CD4-positive, alpha-beta T cell (primary cell): Measurements from ENCODE around the gene PFAS. TPM values are rescaled to one million over a fixed set of nuclear protein-coding genes. Genes with fewer than 3 reads are reported as not detected.

Experiments
- ATAC-seq: fragments of 200-7000 bp; cut with Tn5 transposase; one replicate; pipeline ENCODE4 v1.10.0; 2022; ENCODE audit warnings: mild to moderate bottlenecking; ENCODE audit not compliant: poor library complexity
- CTCF ChIA-PET: fragments of 350-600 bp; sonication (Branson Sonifier 250); formaldehyde crosslinking; loops from one replicate; lab custom pipeline; 2021; ENCODE audit warnings: antibody characterized with exemption, inconsistent platforms; lab: Charles Lee
- POLR2A ChIA-PET: fragments of 350-600 bp; sonication (Branson Sonifier 250); formaldehyde crosslinking; loops from one replicate; lab custom pipeline; 2021; ENCODE audit warnings: antibody characterized with exemption, inconsistent platforms; lab: Charles Lee
- DNase-seq, 14 experiments: peaks; one replicate each; pipeline ENCODE4 v3.0.0-alpha.2; 2013 to 2020; ENCODE audit warnings: mixed read lengths in 2 of 14
- H3K27ac ChIP-seq, 2 donors: one replicate each; pipeline versions ENCODE4 v1.5.1 to v1.7.0; 2013; ENCODE audit warnings: low read length in 2 of 2, low read depth in 1 of 2, mild to moderate bottlenecking in 1 of 2
- H3K27me3 ChIP-seq, 2 experiments: 1 replicate in 1 of 2; 2 replicates in 1 of 2; pipeline versions ENCODE4 v1.6.1 to v1.7.0; 2013; ENCODE audit warnings: low read length in 2 of 2, control low read depth in 1 of 2, mild to moderate bottlenecking in 1 of 2, moderate library complexity in 1 of 2; ENCODE audit not compliant: insufficient read depth in 2 of 2, control insufficient read depth in 1 of 2
- H3K36me3 ChIP-seq: one replicate; pipeline ENCODE4 v1.6.1; 2013; ENCODE audit warnings: low read length, control low read depth; ENCODE audit not compliant: insufficient read depth
- H3K4me1 ChIP-seq: one replicate; pipeline ENCODE4 v1.6.1; 2013; ENCODE audit warnings: low read length, control low read depth; ENCODE audit not compliant: insufficient read depth
- H3K4me3 ChIP-seq: one replicate; pipeline ENCODE4 v1.5.1; 2013; ENCODE audit warnings: mild to moderate bottlenecking, low read length, moderate library complexity
- H3K9me3 ChIP-seq, 2 experiments: 1 replicate in 1 of 2; 2 replicates in 1 of 2; pipeline versions ENCODE4 v1.6.1 to v1.7.0; 2013; ENCODE audit warnings: low read length in 2 of 2, mild to moderate bottlenecking in 2 of 2, control low read depth in 1 of 2, moderate library complexity in 1 of 2; ENCODE audit not compliant: control insufficient read depth in 1 of 2, insufficient read depth in 1 of 2
- H3K27ac Mint-ChIP-seq: one replicate; pipeline ENCODE4 v1.8.0; 2020; ENCODE audit warnings: mixed read lengths
- H3K27me3 Mint-ChIP-seq: one replicate; pipeline ENCODE4 v1.8.0; 2021; ENCODE audit warnings: mixed read lengths
- H3K36me3 Mint-ChIP-seq: one replicate; pipeline ENCODE4 v1.8.0; 2021; ENCODE audit warnings: low read depth, mixed read lengths
- H3K4me1 Mint-ChIP-seq: one replicate; pipeline ENCODE4 v1.8.0; 2021; ENCODE audit warnings: low read depth, mixed read lengths
- H3K4me3 Mint-ChIP-seq: one replicate; pipeline ENCODE4 v1.8.0; 2020; ENCODE audit warnings: mild to moderate bottlenecking, mixed read lengths
- H3K9me3 Mint-ChIP-seq: one replicate; pipeline ENCODE4 v1.8.0; 2020; ENCODE audit warnings: mixed read lengths
- CTCF ChIP-seq: fragments of 200-600 bp; IDR thresholded peaks from one replicate; pipeline ENCODE4 v1.8.0; 2022; ENCODE audit warnings: antibody characterized with exemption, mild to moderate bottlenecking
- intact Hi-C, 2 experiments: fragments of 100-400 bp; cut with DNase I in 1 of 2; cut with micrococcal nuclease in 1 of 2; formaldehyde crosslinking; loops; one replicate each; pipeline versions ENCODE4 v1.15.1 to v1.9.0; 2023 to 2025; cut with DNase I, micrococcal nuclease
- total RNA-seq, 174 experiments: library from RNA in 2 of 174; stranded (reverse) in 2 of 174; gene quantifications; one replicate each; pipeline ENCODE4 v1.2.3 and lab custom pipeline; 2021 to 2026

The PFAS gene
- total RNA-seq, 2 experiments from 2014 or later, result 22.3 to 23.0 TPM

GRCh38 chr17:8264320-8264719 lies 15.2 kb downstream of the PFAS start:
- no peak overlapping the region for H3K4me3 ChIP-seq
- H3K9me3 ChIP-seq, result no peaks in the 10 kb centered on the region
- H3K27ac ChIP-seq, result no peak overlapping the region
- H3K27me3 Mint-ChIP-seq, result no peaks in the 10 kb centered on the region
- no peak overlapping the region for H3K27ac Mint-ChIP-seq
- ChIA-PET CTCF (no interaction called here), POLR2A (interaction anchor here (1.2 kb wide), 1 partner anchor 31 kb away, joined by 3 read pairs; the partner anchor contains the start of gene SLC25A35)
- no peak overlapping the region for H3K4me3 Mint-ChIP-seq
- H3K36me3 ChIP-seq, result peaks cover 58% of the 10 kb centered on the region
- no peaks in the 10 kb centered on the region for H3K4me1 Mint-ChIP-seq
- peaks cover 59% of the 10 kb centered on the region for H3K36me3 Mint-ChIP-seq
- TF ChIP-seq CTCF, result no peak
- ATAC-seq (no peak), DNase-seq (no peak)
- H3K27me3 ChIP-seq, result no peaks in the 10 kb centered on the region
- no peaks in the 10 kb centered on the region for H3K9me3 Mint-ChIP-seq
- intact Hi-C loops, result no loop called here
- no peaks in the 10 kb centered on the region for H3K4me1 ChIP-seq

GRCh38 chr17:8264836-8265542 lies 15.9 kb downstream of the PFAS start:
- Mint-ChIP-seq H3K27ac (no peak overlapping the region), H3K9me3 (no peaks in the 10 kb centered on the region), H3K4me3 (no peak overlapping the region), H3K4me1 (no peaks in the 10 kb centered on the region), H3K27me3 (no peaks in the 10 kb centered on the region), H3K36me3 (peaks cover 61% of the 10 kb centered on the region)
- Histone ChIP-seq H3K27me3 (no peaks in the 10 kb centered on the region), H3K27ac (no peak overlapping the region), H3K4me1 (no peaks in the 10 kb centered on the region), H3K4me3 (no peak overlapping the region), H3K9me3 (no peaks in the 10 kb centered on the region), H3K36me3 (peaks cover 58% of the 10 kb centered on the region)
- ChIA-PET CTCF (no interaction called here), POLR2A (interaction anchor here (1.2 kb wide), 1 partner anchor 31 kb away, joined by 3 read pairs; the partner anchor contains the start of gene SLC25A35)
- no peak for TF ChIP-seq CTCF
- DNase-seq (no peak), ATAC-seq (no peak)
- intact Hi-C loops, result no loop called here

GRCh38 chr17:8266648-8267479 lies 17.8 kb downstream of the PFAS start:
- Histone ChIP-seq H3K27ac (no peak overlapping the region), H3K27me3 (no peaks in the 10 kb centered on the region), H3K36me3 (peaks cover 53% of the 10 kb centered on the region), H3K4me3 (no peak overlapping the region), H3K9me3 (no peaks in the 10 kb centered on the region), H3K4me1 (no peaks in the 10 kb centered on the region)
- peaks cover 50% of the 10 kb centered on the region for H3K36me3 Mint-ChIP-seq
- no peak for TF ChIP-seq CTCF
- CTCF ChIA-PET, result no interaction called here
- no peak overlapping the region for H3K27ac Mint-ChIP-seq
- ATAC-seq (no peak), DNase-seq (no peak)
- no peak overlapping the region for H3K4me3 Mint-ChIP-seq
- POLR2A ChIA-PET, result no interaction called here
- H3K27me3 Mint-ChIP-seq, result no peaks in the 10 kb centered on the region
- H3K9me3 Mint-ChIP-seq, result no peaks in the 10 kb centered on the region
- intact Hi-C loops, result no loop called here
- H3K4me1 Mint-ChIP-seq, result no peaks in the 10 kb centered on the region
